ENCODE data around the gene KCNJ5. TPM values are rescaled to one million over a fixed set of nuclear protein-coding genes. Genes with fewer than 3 reads are reported as not detected.

KCNJ5 gene
- total RNA-seq, 4 donors from 2014 or later: 0.47 to 1.9 TPM; not detected in 2

DNA sequence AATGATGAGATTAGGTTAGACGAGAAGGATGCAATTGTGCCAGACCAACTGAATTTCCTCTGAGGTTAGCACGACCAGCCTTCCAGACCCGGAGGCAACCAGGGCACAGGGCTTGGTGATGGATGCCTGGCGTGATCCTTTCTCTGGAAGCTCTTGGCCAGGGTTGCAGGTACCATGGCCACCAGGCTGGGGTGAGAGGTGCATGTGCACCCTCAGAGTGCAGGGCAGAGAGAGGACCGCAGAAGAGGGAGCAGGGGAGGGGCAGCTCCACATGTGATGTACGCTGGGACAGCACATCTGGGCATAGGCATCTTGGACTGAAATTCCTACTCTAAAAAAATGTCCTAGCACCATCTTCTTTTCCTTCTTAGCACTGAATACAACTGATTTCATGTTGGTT lies 34.9 kb upstream of the KCNJ5 start:
- Histone ChIP-seq H3K27me3 (peaks cover 0 to 9% (median 0%) of the 10 kb centered on the region in 4 donors), H3K9me3 (no peaks in the 10 kb centered on the region), H3K4me1 (no peaks in the 10 kb centered on the region), H3K27ac (no peak overlapping the region), H3K4me3 (no peak overlapping the region), H3K36me3 (no peaks in the 10 kb centered on the region)
- TF ChIP-seq, protein P1, sequence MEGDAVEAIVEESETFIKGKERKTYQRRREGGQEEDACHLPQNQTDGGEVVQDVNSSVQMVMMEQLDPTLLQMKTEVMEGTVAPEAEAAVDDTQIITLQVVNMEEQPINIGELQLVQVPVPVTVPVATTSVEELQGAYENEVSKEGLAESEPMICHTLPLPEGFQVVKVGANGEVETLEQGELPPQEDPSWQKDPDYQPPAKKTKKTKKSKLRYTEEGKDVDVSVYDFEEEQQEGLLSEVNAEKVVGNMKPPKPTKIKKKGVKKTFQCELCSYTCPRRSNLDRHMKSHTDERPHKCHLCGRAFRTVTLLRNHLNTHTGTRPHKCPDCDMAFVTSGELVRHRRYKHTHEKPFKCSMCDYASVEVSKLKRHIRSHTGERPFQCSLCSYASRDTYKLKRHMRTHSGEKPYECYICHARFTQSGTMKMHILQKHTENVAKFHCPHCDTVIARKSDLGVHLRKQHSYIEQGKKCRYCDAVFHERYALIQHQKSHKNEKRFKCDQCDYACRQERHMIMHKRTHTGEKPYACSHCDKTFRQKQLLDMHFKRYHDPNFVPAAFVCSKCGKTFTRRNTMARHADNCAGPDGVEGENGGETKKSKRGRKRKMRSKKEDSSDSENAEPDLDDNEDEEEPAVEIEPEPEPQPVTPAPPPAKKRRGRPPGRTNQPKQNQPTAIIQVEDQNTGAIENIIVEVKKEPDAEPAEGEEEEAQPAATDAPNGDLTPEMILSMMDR (IDR thresholded peaks at IDR 0.05): no peak
- no peak for TF ChIP-seq POLR2A (IDR thresholded peaks at IDR 0.05)
- no peak for DNase-seq
- intact Hi-C loops (cut with DNase I): no loop called here
- WGBS, 2 donors: 90 to 96% methylated on average over 6 of the region's 6 CpGs

GRCh38 chr11:128857341-128857740 lies 33.8 kb upstream of the KCNJ5 start:
- no peak overlapping the region for H3K27ac ChIP-seq
- no peaks in the 10 kb centered on the region for H3K4me1 ChIP-seq
- 96 to 100% methylated on average over 2 of the region's 2 CpGs for WGBS, 2 donors
- TF ChIP-seq, protein P1 (IDR thresholded peaks at IDR 0.05): no peak
- no peak for TF ChIP-seq POLR2A (IDR thresholded peaks at IDR 0.05)
- peaks cover 0 to 18% (median 0%) of the 10 kb centered on the region in 4 donors for H3K27me3 ChIP-seq
- H3K4me3 ChIP-seq: no peak overlapping the region
- no peak for DNase-seq
- no peaks in the 10 kb centered on the region for H3K9me3 ChIP-seq
- intact Hi-C loops (cut with DNase I): no loop called here
- H3K36me3 ChIP-seq: no peaks in the 10 kb centered on the region

- intact Hi-C loops (cut with DNase I): no loop called here
- H3K36me3 ChIP-seq: no peaks in the 10 kb centered on the region
- peak; percentile 41 for DNase-seq
- H3K27me3 ChIP-seq: peaks cover 0 to 21% (median 0%) of the 10 kb centered on the region in 4 donors
- 41 to 43% methylated on average over 18 to 26 of the region's 33 CpGs for WGBS, 2 donors
- peaks cover 0 to 9% (median 0%) of the 10 kb centered on the region in 3 donors for H3K4me1 ChIP-seq
- TF ChIP-seq, protein P1 (IDR thresholded peaks at IDR 0.05): peak; percentile 53 to 80 (median 67)
- no peak for TF ChIP-seq POLR2A (IDR thresholded peaks at IDR 0.05)
- H3K27ac ChIP-seq: no peak overlapping the region
- H3K4me3 ChIP-seq: no peak overlapping the region
- H3K9me3 ChIP-seq: no peaks in the 10 kb centered on the region
These were observed 31.4 kb upstream of the KCNJ5 start for GRCh38 chr11:128859563-128860441.

DNA sequence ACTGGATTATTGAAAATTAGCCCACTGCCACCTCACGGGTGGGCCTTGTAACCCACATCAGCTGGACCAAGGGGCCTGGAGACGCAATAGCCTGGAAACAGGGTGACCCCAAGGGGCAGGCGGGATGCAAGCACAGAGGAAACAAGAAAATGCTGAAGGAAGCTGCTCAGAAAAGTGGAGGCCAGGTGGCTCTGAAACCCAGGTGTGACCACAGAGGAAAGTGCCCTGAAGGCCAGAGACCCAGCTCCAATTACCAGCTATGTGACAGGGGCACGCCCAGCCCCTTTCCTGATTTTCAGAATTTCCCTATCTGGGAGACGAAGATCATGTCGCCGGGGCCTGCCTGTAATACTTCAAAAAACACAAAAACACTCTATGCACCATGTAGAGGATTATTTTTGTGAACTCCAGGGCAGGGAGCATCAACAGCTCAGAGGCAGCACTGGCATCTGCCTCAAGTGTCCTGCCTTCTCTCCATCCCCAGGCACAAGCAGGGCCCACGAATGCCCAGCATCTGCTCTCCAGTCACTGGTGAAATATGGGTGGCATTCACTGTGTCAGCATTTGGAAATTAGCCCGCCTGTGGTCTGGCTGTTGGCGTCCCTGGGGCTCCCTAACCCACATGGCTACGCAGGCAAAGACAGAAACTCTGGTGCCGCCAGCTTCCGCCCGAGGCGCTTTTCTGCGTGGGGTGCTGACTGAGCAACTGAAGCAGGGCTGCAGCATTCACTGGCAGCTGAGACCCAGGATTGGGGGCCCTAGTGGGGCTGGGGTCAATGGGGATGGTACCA lies 30.4 kb upstream of the KCNJ5 start:
- DNase-seq: no peak
- TF ChIP-seq POLR2A (IDR thresholded peaks at IDR 0.05): no peak
- TF ChIP-seq, protein P1 (IDR thresholded peaks at IDR 0.05): no peak
- peaks cover 0 to 21% (median 0%) of the 10 kb centered on the region in 4 donors for H3K27me3 ChIP-seq

More for the DNA sequence above, 30.4 kb upstream of the KCNJ5 start:
- no peaks in the 10 kb centered on the region for H3K9me3 ChIP-seq
- intact Hi-C loops (cut with DNase I): no loop called here
- 83 to 93% methylated on average over 6 to 8 of the region's 16 CpGs for WGBS, 2 donors
- no peaks in the 10 kb centered on the region for H3K36me3 ChIP-seq
- no peak overlapping the region for H3K4me3 ChIP-seq
- peaks cover 0 to 9% (median 0%) of the 10 kb centered on the region in 3 donors for H3K4me1 ChIP-seq
- H3K27ac ChIP-seq: no peak overlapping the region
